GM23248 (cell line): Measurements from ENCODE around the gene EYA4. TPM values are rescaled to one million over a fixed set of nuclear protein-coding genes. Genes with fewer than 3 reads are reported as not detected.

ENCODE experiments used
- DNase-seq: peaks from one replicate; pipeline ENCODE4 v3.0.0-alpha.2; 2015
- H2AFZ ChIP-seq: fragments of 200-600 bp; sonication (generic); 2 replicates; pipeline ENCODE4 v1.6.1; 2016; ENCODE audit warnings: antibody characterized with exemption
- H3F3A ChIP-seq: fragments of 200-600 bp; sonication (generic); 2 replicates; pipeline ENCODE4 v1.6.1; 2016; ENCODE audit warnings: mild to moderate bottlenecking, antibody characterized with exemption, mixed run types; ENCODE audit not compliant: insufficient read depth
- H3K27ac ChIP-seq: fragments of 200-600 bp; sonication (generic); 2 replicates; pipeline ENCODE4 v1.5.1; 2016; ENCODE audit warnings: mild to moderate bottlenecking
- H3K27me3 ChIP-seq: fragments of 200-600 bp; sonication (generic); replicated peaks from 2 replicates; pipeline ENCODE4 v1.6.1; 2016; ENCODE audit warnings: mild to moderate bottlenecking; ENCODE audit not compliant: insufficient read depth
- H3K36me3 ChIP-seq: fragments of 200-600 bp; sonication (generic); 2 replicates; pipeline ENCODE4 v1.6.1; 2016; ENCODE audit warnings: low read depth, mild to moderate bottlenecking
- H3K4me1 ChIP-seq: fragments of 200-600 bp; sonication (generic); 2 replicates; pipeline ENCODE4 v1.6.1; 2016; ENCODE audit warnings: mild to moderate bottlenecking; ENCODE audit not compliant: insufficient read depth
- H3K4me2 ChIP-seq: fragments of 200-600 bp; sonication (generic); one replicate; pipeline ENCODE4 v1.6.1; 2016; ENCODE audit warnings: mild to moderate bottlenecking; ENCODE audit not compliant: unreplicated experiment
- H3K4me3 ChIP-seq: fragments of 200-600 bp; sonication (generic); 2 replicates; pipeline ENCODE4 v1.5.1; 2016; ENCODE audit warnings: mild to moderate bottlenecking
- H3K79me2 ChIP-seq: fragments of 200-600 bp; sonication (generic); 2 replicates; pipeline ENCODE4 v1.6.1; 2016; ENCODE audit warnings: mild to moderate bottlenecking; ENCODE audit not compliant: insufficient read depth
- H3K9ac ChIP-seq: fragments of 200-600 bp; sonication (generic); 2 replicates; pipeline ENCODE4 v1.6.1; 2016; ENCODE audit warnings: mild to moderate bottlenecking
- H3K9me2 ChIP-seq: fragments of 200-600 bp; sonication (generic); 2 replicates; pipeline ENCODE4 v1.6.1; 2016; ENCODE audit warnings: mixed run types, mild to moderate bottlenecking, moderate library complexity; ENCODE audit not compliant: insufficient read depth
- H3K9me3 ChIP-seq: fragments of 200-600 bp; sonication (generic); one replicate; pipeline ENCODE4 v1.6.1; 2017; ENCODE audit warnings: low read depth
- H4K20me1 ChIP-seq: fragments of 200-600 bp; sonication (generic); 2 replicates; pipeline ENCODE4 v1.6.0; 2016; ENCODE audit not compliant: insufficient read depth
- EZH2 ChIP-seq: fragments of 200-600 bp; sonication (generic); IDR thresholded peaks from 2 replicates; pipeline ENCODE4 v1.6.1; 2018; ENCODE audit warnings: antibody characterized with exemption, mild to moderate bottlenecking; ENCODE audit not compliant: insufficient read depth, poor library complexity, severe bottlenecking
- EZH2phosphoT487 ChIP-seq: fragments of 200-600 bp; sonication (generic); IDR thresholded peaks from 2 replicates; pipeline ENCODE4 v1.6.1; 2018; ENCODE audit warnings: antibody characterized with exemption, moderate library complexity, mild to moderate bottlenecking, low read depth; ENCODE audit not compliant: insufficient read depth
- WGBS, 2 experiments: methylation state at CpG; one replicate each; pipeline ENCODE4 v1.1.6; 2015 to 2017; ENCODE audit warnings: low lambda C conversion rate in 2 of 2, low coverage in 1 of 2; ENCODE audit errors: missing lambda C conversion rate in 2 of 2; 5-methylcytosine and 5-hydroxymethylcytosine counted together
- in situ Hi-C: fragments of 300-500 bp; cut with MboI; formaldehyde crosslinking; loops from 2 replicates; pipeline ENCODE4 v1.15.0; 2020
- polyA plus RNA-seq: library from polyadenylated mRNA; unstranded; fragments of >200 nt; fragmentation: Nextera tagmentation; extraction: Ambion mirVana; gene quantifications from 2 replicates; pipeline ENCODE4 v1.2.1, GENCODE V29; 2016
- total RNA-seq: library from RNA; depleted of rRNA; stranded (reverse); fragments of >200 nt; shearing (Covaris generic); gene quantifications from 2 replicates; pipeline ENCODE4 v1.2.3, GENCODE V29; 2014

EYA4 gene
- total and polyA plus RNA-seq, 2 experiments from 2014 or later, result not detected

- Histone ChIP-seq H2AFZ (no peak overlapping the region), H3K4me3 (no peak overlapping the region), H3K79me2 (no peaks in the 10 kb centered on the region), H3K27me3 (peaks cover 9% of the 10 kb centered on the region), H3K9me2 (no peaks in the 10 kb centered on the region), H3F3A (no peaks in the 10 kb centered on the region), H3K9ac (no peak overlapping the region), H3K27ac (no peak overlapping the region), H4K20me1 (no peaks in the 10 kb centered on the region), H3K9me3 (no peaks in the 10 kb centered on the region), H3K4me2 (no peak overlapping the region), H3K4me1 (no peaks in the 10 kb centered on the region), H3K36me3 (no peaks in the 10 kb centered on the region)
- TF ChIP-seq EZH2phosphoT487 (no peak), EZH2 (no peak)
- DNase-seq, result no peak
- 35 to 40% methylated on average over 4 of the region's 4 CpGs for WGBS, 2 experiments
- in situ Hi-C loops, result no loop called here
Observed at GRCh38 chr6:133208183-133208755, 32.9 kb upstream of the EYA4 start.

- Histone ChIP-seq H3K4me2 (no peak overlapping the region), H3K9me3 (no peaks in the 10 kb centered on the region), H4K20me1 (no peaks in the 10 kb centered on the region), H3K9me2 (no peaks in the 10 kb centered on the region; the same call in 1 of the 2 replicates), H3K79me2 (no peaks in the 10 kb centered on the region), H3K36me3 (no peaks in the 10 kb centered on the region), H3K27ac (no peak overlapping the region), H3K9ac (no peak overlapping the region), H2AFZ (no peak overlapping the region), H3K27me3 (peaks cover 9% of the 10 kb centered on the region), H3K4me3 (no peak overlapping the region), H3K4me1 (no peaks in the 10 kb centered on the region), H3F3A (no peaks in the 10 kb centered on the region)
- TF ChIP-seq EZH2phosphoT487 (no peak), EZH2 (no peak)
- WGBS, 2 experiments, result 9 to 12% methylated on average over 2 of the region's 2 CpGs
- no peak for DNase-seq
- in situ Hi-C loops, result no loop called here
Observed at GRCh38 chr6:133214267-133214666, 26.9 kb upstream of the EYA4 start.

GRCh38 chr6:133218852-133219251 is 22.3 kb upstream of the EYA4 start:
- H3K9me2 ChIP-seq, result no peaks in the 10 kb centered on the region; the same call in 1 of the 2 replicates
- no peak for DNase-seq

GRCh38 chr6:133223452-133224029 is 17.6 kb upstream of the EYA4 start:
- TF ChIP-seq EZH2phosphoT487, result no peak
- no peak for TF ChIP-seq EZH2
- H3K79me2 ChIP-seq, result no peaks in the 10 kb centered on the region
- no peaks in the 10 kb centered on the region for H3K36me3 ChIP-seq
- no peaks in the 10 kb centered on the region for H3K4me1 ChIP-seq
- no peak for DNase-seq
- no peaks in the 10 kb centered on the region for H3K9me2 ChIP-seq
- in situ Hi-C loops, result no loop called here
- no peak overlapping the region for H2AFZ ChIP-seq
- H3K4me3 ChIP-seq, result no peak overlapping the region
- H3K4me2 ChIP-seq, result no peak overlapping the region
- H4K20me1 ChIP-seq, result no peaks in the 10 kb centered on the region
- no peaks in the 10 kb centered on the region for H3K27me3 ChIP-seq
- whole genome bisulfite sequencing, 2 experiments, result 51 to 57% methylated on average over 3 of the region's 3 CpGs
- H3K27ac ChIP-seq, result no peak overlapping the region
- H3K9ac ChIP-seq, result no peak overlapping the region
- H3F3A ChIP-seq, result no peaks in the 10 kb centered on the region
- no peaks in the 10 kb centered on the region for H3K9me3 ChIP-seq

More at GRCh38 chr6:133218852-133219251, 22.3 kb upstream of the EYA4 start:
- H3K27ac ChIP-seq, result no peak overlapping the region
- in situ Hi-C loops, result no loop called here
- H4K20me1 ChIP-seq, result no peaks in the 10 kb centered on the region
- H3K36me3 ChIP-seq, result no peaks in the 10 kb centered on the region
- H3K27me3 ChIP-seq, result no peaks in the 10 kb centered on the region
- H3K79me2 ChIP-seq, result no peaks in the 10 kb centered on the region
- H3K9me3 ChIP-seq, result no peaks in the 10 kb centered on the region
- H2AFZ ChIP-seq, result no peak overlapping the region
- TF ChIP-seq EZH2phosphoT487, result no peak
- no peak for TF ChIP-seq EZH2
- no peaks in the 10 kb centered on the region for H3K4me1 ChIP-seq
- H3K9ac ChIP-seq, result no peak overlapping the region
- H3F3A ChIP-seq, result no peaks in the 10 kb centered on the region
- WGBS, 2 experiments, result 38 to 46% methylated on average over 3 of the region's 3 CpGs
- no peak overlapping the region for H3K4me2 ChIP-seq
- H3K4me3 ChIP-seq, result no peak overlapping the region
